Stimulated activated naive CD4-positive, alpha-beta T cell treated with Interleukin-2 at 50 U/mL for 16 hours (primary cell): ENCODE data around the gene CHKA.

ENCODE experiments used
- DNase-seq: peaks from one replicate; lab custom pipeline; 2025; lab: John Stamatoyannopoulos, UW

The CHKA gene

GRCh38 chr11:68142441-68143309 is 21.5 kb upstream of the CHKA start:
- DNase-seq = no peak

- peak; percentile 7 for DNase-seq
These were observed 20.8 kb upstream of the CHKA start for GRCh38 chr11:68142028-68142412.

- DNase-seq = no peak
These were observed 20.2 kb upstream of the CHKA start for GRCh38 chr11:68141246-68142027.

- no peak for DNase-seq
These were observed 19.5 kb upstream of the CHKA start for GRCh38 chr11:68140496-68141245.

- DNase-seq = no peak
These were observed 17.0 kb upstream of the CHKA start for GRCh38 chr11:68138237-68138636.

GRCh38 chr11:68137833-68138232 is 16.6 kb upstream of the CHKA start:
- no peak for DNase-seq

GRCh38 chr11:68136866-68137265 is 15.7 kb upstream of the CHKA start:
- DNase-seq = no peak

GRCh38 chr11:68135161-68135560 is 14.0 kb upstream of the CHKA start:
- DNase-seq = no peak

GRCh38 chr11:68133761-68134160 is 12.6 kb upstream of the CHKA start:
- DNase-seq = no peak

- no peak for DNase-seq
These were observed 8.9 kb upstream of the CHKA start for GRCh38 chr11:68130121-68130520.

- no peak for DNase-seq
These were observed 7.6 kb upstream of the CHKA start for GRCh38 chr11:68128682-68129327.

- DNase-seq = no peak
These were observed 6.8 kb upstream of the CHKA start for GRCh38 chr11:68127714-68128681.

GRCh38 chr11:68125164-68125563 is 4.0 kb upstream of the CHKA start:
- no peak for DNase-seq

GRCh38 chr11:68122936-68123539 is 1.9 kb upstream of the CHKA start:
- no peak for DNase-seq

- DNase-seq = peak; percentile 31
These were observed 718 bp downstream of the CHKA start for GRCh38 chr11:68120273-68121066.

GRCh38 chr11:68118706-68119448 is 2.3 kb downstream of the CHKA start:
- DNase-seq = no peak

GRCh38 chr11:68117853-68118470 is 3.2 kb downstream of the CHKA start:
- no peak for DNase-seq

GRCh38 chr11:68116974-68117373 is 4.2 kb downstream of the CHKA start:
- no peak for DNase-seq
